Endometrial microvascular endothelial cells (primary cell): Measurements from ENCODE around the gene ZNF790. TPM values are rescaled to one million over a fixed set of nuclear protein-coding genes. Genes with fewer than 3 reads are reported as not detected.
"Not testable (repeated sequence)": the region's sequence is repeated elsewhere in the genome, so short reads cannot be mapped to it uniquely, and the experiment has no call there.

Experiments used
- in situ Hi-C: cut with HindIII; loops from 2 replicates; pipeline ENCODE4 v1.10.0; 2017; ENCODE audit warnings: low sequenced_read_pairs, low pct_unique_long_range_greater_than_20kb; ENCODE audit errors: inconsistent ontology term
- total RNA-seq: library from RNA; depleted of rRNA; stranded (reverse); fragments of >200 nt; gene quantifications from one replicate; pipeline ENCODE4 v1.2.3, GENCODE V29; 2015; ENCODE audit errors: inconsistent ontology term

Gene ZNF790
- 5.2 TPM for total RNA-seq

- in situ Hi-C loops = no loop called here
Measured at GRCh38 chr19:36837906-36838783, at the start of gene ZNF790. Gene ZNF790 (minus strand): TSS chr19:36838387. CDS start chr19:36825619, 12,768 bp downstream.

DNA sequence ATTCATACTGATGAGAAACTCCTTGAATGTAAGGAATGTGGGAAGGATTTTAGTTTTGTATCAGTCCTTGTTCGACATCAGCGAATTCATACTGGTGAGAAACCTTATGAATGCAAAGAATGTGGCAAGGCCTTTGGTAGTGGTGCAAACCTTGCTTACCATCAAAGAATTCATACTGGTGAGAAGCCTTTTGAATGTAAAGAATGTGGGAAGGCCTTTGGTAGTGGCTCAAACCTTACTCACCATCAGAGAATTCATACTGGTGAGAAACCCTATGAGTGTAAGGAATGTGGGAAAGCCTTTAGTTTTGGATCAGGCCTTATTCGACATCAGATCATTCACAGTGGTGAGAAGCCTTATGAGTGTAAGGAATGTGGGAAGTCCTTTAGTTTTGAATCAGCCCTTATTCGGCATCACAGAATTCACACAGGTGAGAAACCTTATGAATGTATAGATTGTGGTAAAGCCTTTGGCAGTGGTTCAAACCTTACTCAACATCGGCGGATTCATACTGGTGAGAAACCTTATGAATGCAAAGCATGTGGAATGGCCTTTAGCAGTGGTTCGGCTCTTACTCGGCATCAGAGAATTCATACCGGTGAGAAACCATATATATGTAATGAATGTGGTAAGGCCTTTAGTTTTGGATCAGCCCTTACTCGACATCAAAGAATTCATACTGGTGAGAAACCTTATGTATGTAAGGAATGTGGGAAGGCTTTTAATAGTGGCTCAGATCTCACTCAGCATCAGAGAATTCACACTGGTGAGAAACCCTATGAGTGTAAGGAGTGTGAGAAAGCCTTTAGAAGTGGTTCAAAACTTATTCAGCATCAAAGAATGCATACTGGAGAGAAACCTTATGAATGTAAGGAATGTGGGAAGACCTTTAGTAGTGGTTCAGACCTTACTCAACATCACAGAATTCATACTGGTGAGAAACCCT is 39.1 kb upstream of the ZNF790 start:
- in situ Hi-C loops = no loop called here

GRCh38 chr19:36851898-36852297 is 13.7 kb upstream of the ZNF790 start:
- in situ Hi-C loops = no loop called here

DNA sequence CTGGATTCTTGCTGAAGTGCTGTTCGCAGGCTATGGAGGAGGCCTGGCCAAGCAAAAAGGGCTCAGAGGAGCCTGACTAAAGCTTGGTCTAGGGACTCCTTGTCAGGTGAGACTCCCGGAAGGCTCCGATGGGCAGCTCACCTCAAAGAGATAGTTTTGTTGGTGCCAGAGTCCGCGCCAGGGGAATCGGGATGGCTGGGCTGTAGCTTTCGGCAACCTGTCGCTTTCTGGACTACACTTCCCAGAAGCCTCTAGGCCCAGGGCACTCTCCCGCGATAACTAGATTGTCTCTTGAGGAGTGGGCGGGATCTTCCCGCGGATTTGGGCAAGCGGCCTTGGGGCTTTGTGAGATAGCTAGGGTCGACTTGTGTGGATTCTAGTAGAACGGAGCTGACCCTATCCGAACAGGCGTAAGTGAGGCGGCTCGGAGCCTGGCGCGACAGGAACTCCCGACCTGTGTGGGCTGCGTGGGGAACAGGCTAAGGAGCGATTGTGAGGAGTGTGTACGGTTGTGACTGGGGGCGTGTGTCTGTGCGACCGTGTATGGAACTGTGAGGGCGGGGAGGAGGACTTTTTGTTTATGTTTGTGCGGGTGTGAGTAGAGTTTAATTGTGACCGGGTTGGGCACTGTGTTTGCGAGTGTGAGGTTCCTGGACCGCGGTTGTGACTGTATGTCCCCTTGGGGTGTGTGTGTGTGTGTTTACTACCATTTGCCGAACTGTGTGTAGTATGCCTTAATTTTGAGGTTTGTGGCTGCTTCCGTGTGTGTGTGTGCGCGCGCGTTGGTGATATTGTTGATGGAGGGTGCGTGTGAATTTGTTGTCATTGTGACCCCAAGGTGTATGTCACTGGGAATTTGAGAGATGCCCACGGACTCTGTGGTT is 12.6 kb upstream of the ZNF790 start, which contains the start of gene ZNF345:
Gene ZNF345, plus strand, starts transcription at position 318 of the 884 bp plus-strand sequence. CDS start 25,955 bp downstream, outside the sequence.
- in situ Hi-C loops = no loop called here

- in situ Hi-C loops = no loop called here
Measured at GRCh38 chr19:36849701-36850558, 11.7 kb upstream of the ZNF790 start.

DNA sequence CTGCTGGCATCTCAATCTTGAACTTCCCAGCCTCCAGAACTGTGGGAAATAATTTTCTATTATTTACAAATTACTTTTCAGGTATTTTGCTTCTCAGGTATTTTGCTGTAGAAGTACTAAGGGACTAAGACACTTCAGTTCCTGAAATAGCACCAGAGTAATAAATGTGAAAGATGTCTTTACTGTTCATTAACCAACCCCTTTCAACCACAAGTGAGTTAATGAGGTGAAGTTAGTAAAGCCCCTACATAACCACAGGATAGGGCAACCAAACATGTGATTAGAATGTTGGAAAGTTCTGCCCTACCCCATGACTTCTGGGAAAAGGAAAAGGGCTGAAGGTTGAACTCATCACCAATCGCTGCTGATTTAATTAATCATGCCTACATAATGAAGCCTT is 9.8 kb upstream of the ZNF790 start:
- in situ Hi-C loops = no loop called here

DNA sequence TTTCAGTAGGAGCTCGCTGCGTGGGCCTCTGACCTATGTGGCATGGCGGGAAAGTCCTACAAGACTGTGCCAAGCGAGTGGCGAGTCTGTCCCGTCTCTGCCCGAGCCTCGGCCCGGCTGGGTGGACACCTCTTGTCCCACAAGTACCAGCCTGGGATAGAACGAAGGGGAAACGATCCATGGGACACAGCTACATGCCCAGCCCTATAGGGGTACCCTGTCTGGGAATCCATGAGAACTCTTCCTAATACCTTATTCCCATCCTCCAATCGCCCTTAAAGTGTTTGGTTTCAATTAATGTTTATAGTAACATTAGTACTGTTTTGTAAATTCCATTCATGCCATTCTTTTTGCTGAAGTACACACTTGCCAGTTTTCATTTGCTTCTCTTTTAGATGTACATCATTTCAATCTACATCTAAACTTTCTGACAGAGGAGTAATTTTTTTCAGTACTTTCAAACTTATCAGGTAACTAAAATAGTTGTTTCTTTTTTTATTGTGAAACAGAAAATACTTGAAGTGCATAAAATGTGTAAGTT is 667 bp upstream of the ZNF790 start:
- in situ Hi-C loops = no loop called here

DNA sequence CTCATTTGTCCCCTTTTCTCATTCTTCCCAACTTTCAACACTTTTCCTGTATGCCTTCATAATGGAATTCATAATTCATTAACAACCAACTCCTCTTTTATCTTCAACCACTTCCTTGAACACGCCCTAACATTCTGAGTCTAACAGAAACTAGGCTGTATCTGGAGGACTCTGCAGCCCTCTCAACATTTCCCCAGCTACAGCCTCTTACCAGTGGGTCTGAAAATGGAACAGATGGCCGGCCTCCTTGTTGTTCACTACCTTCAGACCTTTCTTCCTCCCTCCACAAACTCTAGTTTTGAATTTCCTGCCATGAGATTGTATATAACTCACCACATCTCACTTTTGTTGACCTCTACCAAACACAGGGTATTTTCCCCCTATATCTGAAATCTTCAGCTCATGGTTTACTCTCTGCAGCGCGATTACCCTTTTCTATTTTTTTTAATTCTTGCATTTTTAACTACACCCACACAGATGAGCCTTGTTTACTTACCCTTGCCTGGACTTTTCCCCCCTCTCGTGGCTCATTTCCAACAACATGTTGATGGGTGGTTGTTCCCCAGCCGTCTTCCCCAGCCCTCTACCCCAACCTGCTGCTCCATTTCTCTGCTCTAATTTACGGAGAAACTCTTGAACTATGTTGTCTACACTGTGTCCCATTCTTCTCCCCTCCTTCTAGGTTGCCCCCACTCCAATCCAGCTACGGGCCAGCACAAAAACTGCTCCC is 846 bp downstream of the ZNF790 start:
- in situ Hi-C loops = no loop called here

- in situ Hi-C loops = no loop called here
Measured at GRCh38 chr19:36833430-36833829, 4.8 kb downstream of the ZNF790 start.

- in situ Hi-C loops = no loop called here
Measured at GRCh38 chr19:36821758-36822157, 16.4 kb downstream of the ZNF790 start.

GRCh38 chr19:36819130-36819630 is 19.0 kb downstream of the ZNF790 start:
- in situ Hi-C loops = no loop called here

DNA sequence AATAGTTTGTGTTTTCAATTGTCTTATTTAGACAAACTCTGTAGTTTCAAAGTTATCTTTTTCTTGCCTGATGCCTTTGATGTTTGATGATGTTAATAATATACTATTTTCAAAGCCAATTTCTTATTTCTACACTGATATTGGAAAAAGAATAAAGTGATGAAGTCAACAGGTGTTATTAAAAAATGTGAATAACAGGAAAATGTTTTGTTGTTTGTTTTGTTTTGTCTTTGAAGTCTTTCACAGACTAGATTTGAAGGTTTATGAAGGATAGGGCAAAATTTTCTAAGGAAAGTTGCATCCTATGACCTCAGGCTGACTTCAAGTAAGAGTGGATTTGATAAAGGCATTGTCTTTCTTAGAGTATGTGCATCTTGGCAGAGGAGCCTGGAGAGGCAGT is 31.2 kb downstream of the ZNF790 start:
- in situ Hi-C loops = no loop called here

- in situ Hi-C loops = no loop called here
Measured at GRCh38 chr19:36805364-36805763, 32.8 kb downstream of the ZNF790 start.

- in situ Hi-C loops = no loop called here
Measured at GRCh38 chr19:36797786-36798108, 40.4 kb downstream of the ZNF790 start.

- in situ Hi-C loops = no loop called here
Measured at GRCh38 chr19:36796714-36796992, 41.5 kb downstream of the ZNF790 start.

GRCh38 chr19:36791420-36792141 is 46.6 kb downstream of the ZNF790 start:
- in situ Hi-C loops = not testable (repeated sequence)
